COLO668 (cell line): ENCODE results near the gene RASGRP3.

Experiments used
- DNase-seq: peaks from one replicate; lab custom pipeline; 2025; ENCODE audit not compliant: unreplicated experiment; lab: John Stamatoyannopoulos, UW

The RASGRP3 gene

DNA sequence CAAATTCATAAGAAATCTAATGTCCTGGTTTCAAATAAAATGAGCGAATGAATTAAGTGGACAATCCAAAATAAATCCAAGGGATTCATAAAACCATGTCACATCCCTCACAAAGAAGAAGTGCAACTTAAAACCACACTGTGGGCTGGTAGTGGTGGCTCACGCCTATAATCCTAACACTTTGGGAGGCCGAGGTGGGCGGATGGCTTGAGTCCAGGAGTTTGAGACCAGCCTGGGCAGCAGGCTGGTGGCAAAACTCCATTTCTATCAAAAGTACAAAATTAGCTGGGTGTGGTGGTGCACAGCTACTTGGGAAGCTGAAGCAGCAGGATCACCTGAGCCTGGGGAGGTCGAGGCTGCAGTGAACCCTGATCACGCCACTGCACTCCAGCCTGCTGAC lies 97.2 kb downstream of the RASGRP3 start:
- DNase-seq: no peak

GRCh38 chr2:33577084-33577483 lies 100.6 kb downstream of the RASGRP3 start:
- no peak for DNase-seq

- no peak for DNase-seq
Measured at GRCh38 chr2:33577668-33578067, 101.2 kb downstream of the RASGRP3 start.

DNA sequence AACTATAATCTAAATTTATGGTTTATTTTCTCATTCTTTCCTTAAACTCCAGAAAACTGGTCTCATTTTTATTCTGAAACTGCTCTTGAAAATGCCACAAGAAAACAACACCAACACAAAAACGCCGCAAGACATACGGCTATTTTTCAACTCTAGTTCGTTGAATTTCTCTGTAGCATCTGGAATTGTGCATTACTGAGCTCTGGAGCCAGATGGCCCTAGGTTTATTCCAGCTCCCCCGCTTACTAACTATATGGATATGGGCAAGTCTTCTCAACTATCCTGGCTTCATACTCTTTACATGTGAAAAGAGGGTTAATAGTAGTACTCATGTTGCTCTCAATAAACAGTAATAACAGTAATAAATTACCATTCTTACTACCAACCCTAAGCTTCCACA lies 102.8 kb downstream of the RASGRP3 start:
- no peak for DNase-seq

GRCh38 chr2:33581872-33582271 lies 105.4 kb downstream of the RASGRP3 start:
- no peak for DNase-seq

- peak; percentile 3 for DNase-seq
Measured at GRCh38 chr2:33583194-33583938, 106.9 kb downstream of the RASGRP3 start.

- DNase-seq: no peak
Measured at GRCh38 chr2:33586766-33587165, 110.3 kb downstream of the RASGRP3 start.

DNA sequence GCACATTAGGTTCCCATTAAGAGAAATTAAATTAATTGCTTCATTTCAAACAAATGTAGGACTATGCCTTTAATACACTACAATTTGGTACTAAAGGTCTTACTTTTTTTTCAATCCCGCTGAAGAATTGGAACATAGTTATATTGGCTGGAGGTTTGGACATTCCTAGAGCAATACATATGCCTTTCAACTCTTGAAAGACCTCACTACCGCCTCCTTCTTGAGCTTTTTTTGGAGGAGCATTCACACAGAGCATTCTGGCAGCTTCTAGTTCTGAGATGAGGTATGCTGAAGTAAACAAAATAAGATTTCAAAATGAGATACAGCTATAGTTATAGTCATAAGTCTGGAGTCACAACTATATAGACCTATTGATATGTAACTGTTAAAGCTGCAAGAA lies 111.8 kb downstream of the RASGRP3 start:
- DNase-seq: no peak

GRCh38 chr2:33589444-33589843 lies 113.0 kb downstream of the RASGRP3 start:
- no peak for DNase-seq

- no peak for DNase-seq
Measured at GRCh38 chr2:33595385-33595784, 118.9 kb downstream of the RASGRP3 start.

GRCh38 chr2:33597026-33597425 lies 120.6 kb downstream of the RASGRP3 start:
- DNase-seq: no peak

DNA sequence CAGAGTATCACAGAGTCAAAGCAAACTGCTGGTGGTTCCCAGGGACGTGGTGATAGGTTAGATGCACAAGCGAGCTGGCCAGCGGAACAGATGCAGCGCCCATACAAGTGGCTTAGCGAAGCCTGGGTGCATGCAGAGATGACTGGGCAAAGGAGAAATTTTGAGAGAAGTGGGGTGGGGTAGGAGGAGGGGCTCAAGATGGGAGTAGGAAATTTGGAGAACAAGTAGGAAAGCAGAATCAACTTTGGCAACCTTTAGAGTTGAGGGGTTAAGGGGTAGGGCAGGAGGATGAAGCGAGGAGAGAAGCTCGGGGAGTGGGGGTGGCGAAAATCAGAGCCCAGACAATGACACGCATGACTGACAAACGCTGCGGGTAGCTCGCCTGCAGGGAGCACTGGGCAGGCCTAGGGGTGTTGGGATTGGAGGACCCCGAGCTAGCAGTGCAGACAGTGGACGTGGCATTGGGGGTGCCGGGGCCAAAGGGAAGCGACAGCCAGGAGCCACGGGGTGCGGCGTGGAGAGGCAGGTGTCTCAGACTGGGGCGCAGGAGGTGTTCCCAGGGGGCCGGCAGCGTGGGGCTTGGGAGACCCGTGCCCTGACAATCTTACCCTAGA lies 122.2 kb downstream of the RASGRP3 start:
- DNase-seq: peak; percentile 38

GRCh38 chr2:33599175-33599942 lies 122.9 kb downstream of the RASGRP3 start, which contains the start of gene FAM98A:
FAM98A (minus strand) TSS chr2:33599299; CDS start chr2:33599221, 78 bp downstream.
- peak; percentile 98 for DNase-seq

DNA sequence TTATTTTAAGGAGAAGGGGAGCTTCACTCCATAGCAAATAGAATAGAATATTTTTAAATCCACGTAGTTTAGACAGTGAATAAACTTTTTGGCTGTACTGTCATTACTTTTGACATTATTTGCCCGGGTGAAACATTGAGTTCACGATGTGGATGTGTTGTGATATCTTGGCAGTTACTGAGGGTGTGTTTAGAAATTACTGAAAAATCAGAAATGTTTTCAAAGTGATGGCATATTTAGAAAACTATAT lies 123.4 kb downstream of the RASGRP3 start:
- no peak for DNase-seq

DNA sequence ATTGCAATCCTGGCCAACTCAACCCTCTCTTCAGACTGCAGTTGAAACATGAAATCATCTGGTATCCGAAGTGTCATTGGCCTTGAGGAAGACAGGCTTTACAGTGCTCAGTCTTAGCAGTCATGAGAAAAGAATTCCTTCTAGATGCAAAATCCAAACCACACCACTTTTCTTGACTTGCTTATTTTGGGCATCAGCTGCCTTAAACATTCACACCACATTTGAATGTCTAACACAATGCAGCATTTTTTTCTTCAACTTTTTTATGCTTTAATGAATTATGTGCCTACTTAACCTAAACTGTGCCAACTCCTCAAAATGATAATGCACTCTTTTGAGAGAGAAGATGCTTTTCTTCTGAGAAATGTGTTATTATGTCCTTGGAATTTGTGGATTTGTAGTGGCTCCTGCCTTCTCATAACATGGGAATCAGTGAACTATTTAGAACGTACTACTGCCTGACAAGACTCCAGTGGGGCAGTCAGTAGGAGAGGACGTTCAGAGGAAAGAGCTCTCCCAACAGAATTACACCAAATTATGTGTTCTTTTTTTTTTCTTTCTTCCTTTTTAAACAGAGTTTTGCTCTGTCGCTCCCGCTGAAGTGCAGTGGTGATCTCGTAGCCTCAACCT lies 125.9 kb downstream of the RASGRP3 start:
- DNase-seq: no peak

GRCh38 chr2:33603416-33603815 lies 127.0 kb downstream of the RASGRP3 start:
- DNase-seq: no peak

DNA sequence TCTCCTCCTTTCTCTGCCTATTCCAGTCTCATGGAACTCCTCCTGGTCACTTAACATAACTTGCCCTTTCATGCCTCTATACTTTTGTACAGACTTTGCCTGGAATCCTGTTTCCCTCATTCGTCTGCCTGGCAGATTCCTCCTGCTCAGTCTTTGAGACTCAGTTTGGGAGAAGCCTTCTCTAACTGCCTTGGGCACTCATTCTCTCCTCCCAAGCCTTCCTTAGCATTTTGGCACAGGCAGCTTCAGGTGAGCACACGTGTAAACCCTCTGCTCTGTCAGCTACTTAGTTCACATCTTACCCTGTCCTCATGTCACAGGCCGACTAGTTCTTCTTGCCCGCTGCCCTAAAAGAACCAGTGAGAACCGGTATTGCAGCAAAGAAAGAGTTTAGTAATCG lies 128.6 kb downstream of the RASGRP3 start:
- DNase-seq: no peak

DNA sequence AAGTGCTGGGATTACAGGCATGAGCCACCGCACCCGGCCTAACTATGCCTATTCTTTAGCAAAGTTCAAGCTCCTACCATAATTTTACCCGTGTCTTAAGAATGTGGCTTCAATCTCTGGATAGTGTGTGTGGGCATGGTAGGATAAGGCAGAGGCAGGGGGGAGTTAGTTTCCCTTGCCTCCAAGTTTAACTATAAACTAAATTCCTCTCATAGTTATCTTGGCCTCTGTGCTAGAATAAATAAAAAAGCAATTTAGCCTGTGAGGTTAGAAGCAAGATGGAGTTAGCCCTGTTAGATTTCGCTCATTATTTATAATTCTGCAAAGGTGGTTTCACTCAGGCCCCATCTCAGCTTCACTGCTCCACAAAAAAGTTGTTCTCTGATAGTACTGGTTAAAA lies 129.7 kb downstream of the RASGRP3 start:
- no peak for DNase-seq

GRCh38 chr2:33606622-33607021 lies 130.2 kb downstream of the RASGRP3 start:
- DNase-seq: no peak

- no peak for DNase-seq
Measured at GRCh38 chr2:33607251-33607721, 130.8 kb downstream of the RASGRP3 start.

- no peak for DNase-seq
Measured at GRCh38 chr2:33607905-33608304, 131.5 kb downstream of the RASGRP3 start.

DNA sequence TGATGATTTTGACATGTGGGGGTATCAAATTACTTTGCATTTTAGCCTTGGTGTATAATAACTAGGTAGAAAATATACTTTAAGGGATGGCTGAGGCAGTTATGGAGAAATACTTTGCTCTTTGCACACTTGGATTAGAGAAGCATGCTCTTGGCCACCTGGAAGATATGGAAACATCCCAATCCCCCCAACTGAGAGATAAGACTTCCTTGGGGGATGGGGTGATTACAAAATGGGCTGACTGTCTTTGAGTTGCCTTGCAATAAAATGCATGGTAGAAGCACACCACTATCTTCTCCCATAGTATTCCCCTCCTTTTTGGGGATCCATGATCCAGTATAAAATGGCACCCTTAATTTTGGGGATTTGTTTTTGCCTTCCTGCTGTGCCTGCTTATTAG lies 137.7 kb downstream of the RASGRP3 start:
- DNase-seq: no peak
